Panc1 (cell line): ENCODE measurements around the gene POLDIP2.

ENCODE experiments used
- CTCF ChIP-seq: fragments of 450-650 bp; IDR thresholded peaks from 2 replicates; pipeline ENCODE4 v1.5.1; 2017; ENCODE audit warnings: mild to moderate bottlenecking
- REST ChIP-seq, 2 experiments: IDR thresholded peaks; 2 replicates each; pipeline ENCODE4 v1.6.1; 2011 to 2012; ENCODE audit warnings: low read depth in 2 of 2, control low read depth in 1 of 2, low read length in 1 of 2, mild to moderate bottlenecking in 1 of 2, moderate library complexity in 1 of 2; ENCODE audit not compliant: insufficient read depth in 1 of 2
- TCF7L2 ChIP-seq: IDR thresholded peaks from 2 replicates; pipeline ENCODE4 v1.6.1; 2011; ENCODE audit warnings: mild to moderate bottlenecking, low read depth, low read length, inconsistent platforms

- TF ChIP-seq TCF7L2 (no peak), CTCF (no peak), REST (IDR thresholded peaks at IDR 0.05; ENCODE audit: insufficient read depth in 1 of 2, low read depth in 2 of 2, low read length in 1 of 2) (no peak)
These were observed 33.7 kb upstream of the POLDIP2 start for GRCh38 chr17:28390984-28391383.
